RCC 7860 (cell line): ENCODE measurements around the gene KLKB1.

Experiments used
- DNase-seq: peaks from one replicate; pipeline ENCODE4 v3.0.0-alpha.2; 2015; ENCODE audit warnings: low spot score
- FAIRE-seq: peaks from 2 replicates; lab custom pipeline; 2012; peaks lifted over from hg19 to GRCh38; lab: Jason Lieb, UNC

Gene KLKB1

DNA sequence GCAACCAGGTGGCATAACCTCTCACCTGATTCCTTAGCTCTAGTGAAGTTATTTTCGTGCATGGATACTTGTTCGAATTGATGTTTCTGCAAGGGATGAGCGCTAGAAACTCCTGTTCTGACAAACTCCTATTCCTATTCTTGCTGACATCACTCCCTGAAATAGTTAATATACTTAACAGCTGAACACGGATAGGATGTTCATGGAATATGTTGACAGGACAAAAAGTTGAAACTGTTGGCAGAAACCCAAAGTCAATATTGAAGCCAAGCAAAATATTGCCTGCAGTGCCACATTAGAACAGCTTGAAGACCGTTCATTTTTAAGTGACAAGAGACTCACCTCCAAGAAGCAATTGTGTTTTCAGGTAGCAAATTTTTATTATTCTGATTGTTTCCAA lies at the start of gene KLKB1:
Gene KLKB1, plus strand, starts transcription at position 287 of the 400 bp plus-strand sequence. CDS start 689 bp downstream, outside the sequence.
- DNase-seq (no peak), FAIRE-seq (no peak)

GRCh38 chr4:186188107-186188506 lies 39.2 kb upstream of the KLKB1 start:
- FAIRE-seq, result no peak
- DNase-seq, result no peak

- DNase-seq (no peak), FAIRE-seq (no peak)
These were observed 37.7 kb upstream of the KLKB1 start for GRCh38 chr4:186189656-186190055.

GRCh38 chr4:186190581-186191199 lies 36.6 kb upstream of the KLKB1 start:
- no peak for DNase-seq
- FAIRE-seq, result no peak

DNA sequence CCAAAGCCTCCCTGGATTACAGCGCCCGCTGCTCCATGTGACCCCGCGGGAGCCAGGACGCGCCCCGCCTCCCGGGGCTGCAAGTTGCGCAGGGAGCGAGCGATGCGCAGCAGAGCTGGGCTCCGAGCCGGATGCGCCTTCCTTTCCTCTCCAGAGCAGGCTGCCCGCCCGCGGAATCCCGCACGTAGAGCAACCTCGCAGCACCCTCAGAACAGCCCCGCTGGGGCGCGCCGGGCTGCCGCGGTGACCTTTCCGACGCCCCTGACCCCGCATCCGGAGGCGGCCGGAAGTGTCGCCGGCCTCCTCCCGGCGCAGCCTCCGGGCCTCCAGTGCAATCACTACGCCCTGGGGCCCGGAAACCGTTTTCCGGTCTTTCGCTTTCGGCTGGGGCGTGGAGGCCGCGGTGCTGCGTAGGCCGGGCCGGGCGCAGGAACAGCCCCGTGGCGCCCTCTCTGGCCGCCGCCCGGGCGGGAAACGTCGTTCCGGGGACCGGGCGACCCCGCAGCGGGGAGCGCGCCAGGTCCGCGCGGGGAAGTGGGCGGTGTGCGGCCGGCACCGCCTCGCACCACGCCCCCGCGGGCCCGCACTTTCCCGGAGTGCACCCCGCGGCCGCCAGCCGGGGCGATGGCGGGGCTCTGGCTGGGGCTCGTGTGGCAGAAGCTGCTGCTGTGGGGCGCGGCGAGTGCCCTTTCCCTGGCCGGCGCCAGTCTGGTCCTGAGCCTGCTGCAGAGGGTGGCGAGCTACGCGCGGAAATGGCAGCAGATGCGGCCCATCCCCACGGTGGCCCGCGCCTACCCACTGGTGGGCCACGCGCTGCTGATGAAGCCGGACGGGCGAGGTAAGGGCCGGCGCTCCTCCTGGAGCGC lies 35.9 kb upstream of the KLKB1 start, which contains the start of gene CYP4V2:
Gene CYP4V2, plus strand, starts transcription at position 368 of the 866 bp plus-strand sequence. Its CDS starts 257 bp downstream, at position 625.
- DNase-seq (peak; percentile 41), FAIRE-seq (no peak)

GRCh38 chr4:186192066-186192612 lies 35.2 kb upstream of the KLKB1 start:
- FAIRE-seq, result no peak
- DNase-seq, result no peak

- no peak for DNase-seq
- no peak for FAIRE-seq
These were observed 33.5 kb upstream of the KLKB1 start for GRCh38 chr4:186193851-186194250.

DNA sequence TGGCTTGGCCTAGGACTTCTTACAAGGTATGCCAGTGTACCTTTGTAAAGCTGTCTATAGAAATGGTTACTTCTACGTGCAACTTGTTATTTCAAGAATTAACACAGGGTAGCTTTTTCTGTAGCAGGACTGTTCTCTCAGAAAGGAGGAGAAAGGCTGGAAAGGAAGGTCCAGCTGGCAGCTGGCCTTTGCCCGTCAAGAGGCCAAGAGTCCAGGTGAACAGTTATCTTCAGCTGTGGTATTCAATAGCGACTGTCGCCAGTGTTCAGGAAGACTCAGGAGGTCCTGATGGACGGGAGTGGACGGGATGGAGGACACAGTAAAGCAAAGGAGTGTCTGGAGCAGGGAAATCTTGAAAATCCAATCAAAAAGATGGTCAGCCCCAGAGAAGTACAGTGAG lies 31.2 kb upstream of the KLKB1 start:
- FAIRE-seq, result no peak
- no peak for DNase-seq

DNA sequence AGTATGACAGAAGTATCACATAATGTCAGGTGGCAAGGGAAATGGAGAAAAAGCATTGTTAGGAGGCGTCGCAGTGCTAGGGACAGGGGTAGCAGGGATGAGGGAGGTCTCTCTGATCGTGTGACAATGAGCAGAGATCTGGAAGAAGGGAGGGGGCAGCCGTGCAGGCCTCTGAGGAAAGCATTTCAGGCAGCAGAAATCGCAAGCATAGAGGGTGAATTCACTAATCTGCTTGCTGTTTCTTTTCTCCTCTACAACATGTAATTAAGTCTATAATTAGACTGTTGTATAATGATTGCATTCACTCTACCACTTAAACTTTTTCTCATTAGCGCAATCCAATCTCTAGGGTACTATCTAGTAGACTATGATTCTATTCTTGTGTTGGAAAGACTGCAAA lies 26.8 kb upstream of the KLKB1 start:
- FAIRE-seq (no peak), DNase-seq (no peak)

- FAIRE-seq (no peak), DNase-seq (no peak)
These were observed 26.3 kb upstream of the KLKB1 start for GRCh38 chr4:186201010-186201409.

- no peak for DNase-seq
- no peak for FAIRE-seq
These were observed 25.6 kb upstream of the KLKB1 start for GRCh38 chr4:186201535-186202230.

DNA sequence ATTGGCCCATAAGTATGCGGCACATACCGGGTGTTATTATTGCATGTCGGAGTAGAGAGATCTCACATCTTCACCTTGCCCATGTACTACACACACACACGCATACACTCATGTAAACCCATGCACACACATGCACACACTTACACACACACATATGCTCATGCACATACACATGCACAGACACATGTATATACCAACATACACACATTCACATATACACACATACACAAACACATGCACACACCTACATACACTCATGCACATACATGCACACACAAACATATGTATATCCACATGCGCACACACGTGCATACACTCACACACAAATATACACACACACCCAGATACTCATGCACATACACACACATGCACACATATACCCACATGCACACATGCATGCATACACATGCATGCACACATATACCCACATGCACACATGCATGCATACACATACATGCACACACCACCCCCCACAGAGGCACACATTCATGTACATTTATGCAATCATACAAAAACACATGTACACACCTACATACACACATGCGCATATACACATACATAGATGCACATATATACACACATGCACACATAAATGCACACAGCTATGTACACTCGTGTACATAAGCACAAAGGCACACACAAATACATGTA lies 24.7 kb upstream of the KLKB1 start:
- DNase-seq (no peak), FAIRE-seq (no peak)

DNA sequence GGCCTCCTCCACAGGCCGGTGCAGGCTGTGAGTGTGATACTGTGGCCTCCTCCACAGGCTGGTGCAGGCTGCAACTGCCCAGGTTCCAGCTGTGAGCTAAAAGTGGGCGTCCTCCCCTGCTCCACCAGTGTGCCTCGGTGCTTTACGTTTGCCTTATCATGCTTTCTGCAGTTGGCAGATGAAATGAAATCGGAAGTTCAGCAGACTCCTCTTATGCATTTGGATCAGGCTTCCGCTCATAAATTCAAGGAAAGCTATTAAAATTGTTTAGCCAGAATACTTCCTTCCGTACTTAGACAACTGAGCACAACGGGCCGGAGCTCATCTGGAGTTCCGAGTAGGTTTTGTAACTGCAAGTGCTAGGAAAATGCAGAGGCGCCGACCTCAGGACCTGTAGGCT lies 23.9 kb upstream of the KLKB1 start:
- FAIRE-seq, result no peak
- DNase-seq, result no peak

DNA sequence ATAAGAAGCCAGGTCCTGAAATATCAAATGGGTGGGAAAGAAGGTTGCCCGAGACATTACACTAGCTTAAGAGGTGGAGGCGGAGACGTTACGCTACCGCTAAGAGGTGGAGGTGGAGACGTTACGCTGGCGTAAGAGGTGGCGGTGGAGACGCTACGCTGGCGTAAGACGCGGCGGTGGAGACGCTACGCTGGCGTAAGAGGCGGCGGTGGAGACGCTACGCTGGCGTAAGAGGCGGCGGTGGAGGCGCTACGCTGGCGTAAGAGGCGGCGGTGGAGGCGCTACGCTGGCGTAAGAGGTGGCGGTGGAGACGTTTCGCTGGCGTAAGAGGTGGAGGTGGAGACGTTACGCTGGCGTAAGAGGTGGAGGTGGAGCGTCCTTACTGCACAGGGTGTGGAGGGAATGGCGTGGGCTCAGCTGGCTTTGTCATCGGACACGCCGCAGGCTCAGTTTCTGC lies 23.2 kb upstream of the KLKB1 start:
- DNase-seq (no peak), FAIRE-seq (no peak)

GRCh38 chr4:186204686-186205085 lies 22.6 kb upstream of the KLKB1 start:
- no peak for FAIRE-seq
- no peak for DNase-seq

GRCh38 chr4:186205156-186205555 lies 22.2 kb upstream of the KLKB1 start:
- no peak for FAIRE-seq
- DNase-seq, result no peak

DNA sequence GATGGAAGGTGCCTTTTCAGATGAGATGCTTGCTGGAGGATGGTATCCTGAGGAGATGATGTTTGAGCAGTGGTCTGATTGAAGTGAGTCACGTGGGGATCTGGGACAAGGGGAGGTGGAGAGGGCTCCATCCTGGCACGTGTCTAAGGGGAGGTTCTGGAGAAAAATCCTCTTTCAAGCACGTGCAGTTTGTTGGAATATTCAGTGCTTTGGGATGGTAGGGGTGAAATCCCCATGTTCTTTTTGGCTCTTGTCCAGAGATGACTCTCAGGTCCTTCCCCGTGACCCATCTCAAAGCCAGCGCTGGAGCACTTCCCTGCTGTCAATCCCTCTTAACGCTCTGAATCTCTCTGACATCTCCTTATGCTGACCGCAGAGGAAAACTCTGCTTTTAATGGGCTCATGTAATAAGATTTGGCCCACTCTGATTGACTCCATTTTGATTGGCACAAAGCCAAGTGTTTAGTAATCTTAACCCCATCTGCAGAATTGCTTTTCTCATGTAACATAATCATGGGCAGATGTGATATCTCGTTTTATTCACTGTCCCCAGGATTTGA lies 10.8 kb upstream of the KLKB1 start:
- DNase-seq, result no peak
- FAIRE-seq, result no peak

DNA sequence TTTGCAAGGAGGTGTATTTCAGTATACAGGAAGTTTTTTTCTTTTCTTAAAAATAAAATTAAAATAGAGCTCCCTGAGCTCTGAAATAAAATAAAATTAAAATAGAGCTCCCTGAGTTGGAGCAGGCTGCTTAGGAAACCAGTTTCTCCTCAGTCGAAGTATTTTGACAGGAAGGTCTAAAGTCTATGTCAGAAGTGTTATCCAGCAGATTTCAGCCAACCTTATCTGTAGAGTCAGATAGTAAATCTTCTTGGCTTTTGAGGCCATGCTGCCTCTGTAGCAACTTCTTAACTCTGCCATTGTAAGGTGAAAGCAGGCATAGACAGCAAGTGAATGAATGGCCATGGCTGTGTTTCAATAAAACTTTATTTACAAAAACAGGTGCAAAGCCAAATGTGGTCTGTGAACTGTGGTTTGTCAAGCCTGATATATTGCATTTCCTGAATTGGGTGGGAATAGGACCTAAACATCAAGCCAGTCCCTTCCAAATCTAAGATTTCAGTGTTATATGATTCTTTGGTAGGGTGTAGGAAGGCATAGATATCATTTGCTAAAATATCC lies 9.5 kb upstream of the KLKB1 start:
- FAIRE-seq, result no peak

DNA sequence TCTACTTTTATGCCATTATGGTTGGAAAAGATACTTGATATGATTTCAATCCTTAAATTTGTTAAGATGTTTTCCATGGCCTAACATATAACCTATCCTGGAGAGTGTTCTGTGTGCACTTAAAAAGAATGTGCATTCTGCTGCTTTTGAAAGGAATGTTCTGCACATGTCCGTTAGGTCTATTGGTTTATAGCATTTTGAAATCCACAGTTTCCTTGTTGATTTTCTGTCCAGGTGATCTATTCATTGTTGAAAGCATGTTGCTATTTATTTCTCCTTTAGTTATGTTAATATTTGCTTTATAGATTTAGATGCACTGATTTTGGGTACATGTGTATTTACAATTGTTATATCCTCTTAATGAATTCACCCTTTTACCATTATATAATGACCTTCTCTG lies 5.7 kb upstream of the KLKB1 start:
- DNase-seq, result no peak
- no peak for FAIRE-seq

More for the DNA sequence above, 9.5 kb upstream of the KLKB1 start:
- no peak for DNase-seq

GRCh38 chr4:186225848-186226247 lies 1.5 kb upstream of the KLKB1 start:
- FAIRE-seq (no peak), DNase-seq (no peak)
